K562 (cell line): Measurements from ENCODE around the gene ARMC12. TPM values are rescaled to one million over a fixed set of nuclear protein-coding genes. Genes with fewer than 3 reads are reported as not detected.

ENCODE experiments used
- ATAC-seq: fragments of 200-7000 bp; cut with Tn5 transposase; 3 replicates; pipeline ENCODE4 v1.9.1; 2020; ENCODE audit warnings: moderate library complexity
- BruUV-seq: library from RNA; stranded (reverse); fragments of 400-500 nt; replicated peaks from 2 replicates; lab custom pipeline; 2021; lab: Mats Ljungman, UMichigan
- CTCF ChIA-PET: fragments of 300-600 bp; formaldehyde crosslinking; extraction: SDS; loops from one replicate; lab custom pipeline; 2021; ENCODE audit warnings: low intra/inter-chr PET ratio; lab: Yijun Ruan, JAX
- POLR2A ChIA-PET: fragments of 300-600, 350-650 bp; sonication (Branson Sonifier 250); formaldehyde crosslinking; extraction: SDS; loops from one replicate; lab custom pipeline; 2021; ENCODE audit warnings: antibody characterized with exemption, inconsistent platforms; lab: Yijun Ruan, JAX
- DNase-seq, 4 experiments: peaks; one replicate each; pipeline versions ENCODE4 v3.0.0 to v3.0.0-alpha.2; 2011 to 2018; ENCODE audit warnings: low spot score in 3 of 4, mixed read lengths in 3 of 4; ENCODE audit errors: extremely low read depth in 1 of 4
- FAIRE-seq: peaks from 2 replicates; lab custom pipeline; 2011; peaks lifted over from hg19 to GRCh38; lab: Jason Lieb, UNC
- H2AFZ ChIP-seq: 2 replicates; pipeline ENCODE4 v1.6.0; 2011; ENCODE audit warnings: low read depth, low read length, control low read depth, inconsistent platforms
- H3K27ac ChIP-seq: fragments of 200-600 bp; 3 replicates; pipeline ENCODE4 v1.8.0; 2011; ENCODE audit warnings: low read depth, mild to moderate bottlenecking, control low read depth, inconsistent platforms, low read length, moderate library complexity, mixed read lengths; ENCODE audit errors: extremely low read depth
- H3K27me3 ChIP-seq, 2 experiments: fragments of 300-600 bp in 1 of 2; 2 replicates in 1 of 2; 3 replicates in 1 of 2; pipeline versions ENCODE4 v1.6.0 to v1.8.0; 2011; ENCODE audit warnings: inconsistent platforms in 2 of 2, low read length in 2 of 2, mild to moderate bottlenecking in 1 of 2, mixed read lengths in 1 of 2, moderate library complexity in 1 of 2; ENCODE audit not compliant: control insufficient read depth in 2 of 2, insufficient read depth in 2 of 2
- H3K36me3 ChIP-seq: fragments of 300-600 bp; 3 replicates; pipeline ENCODE4 v1.8.0; 2011; ENCODE audit warnings: mild to moderate bottlenecking, low read length, inconsistent platforms; ENCODE audit not compliant: control insufficient read depth, insufficient read depth
- H3K4me1 ChIP-seq, 2 experiments: fragments of 200-600 bp in 1 of 2; replicated peaks in 1 of 2; 2 replicates in 1 of 2; 3 replicates in 1 of 2; pipeline versions ENCODE4 v1.5.1 to v1.8.0; 2011; ENCODE audit warnings: inconsistent platforms in 2 of 2, low read length in 2 of 2, mild to moderate bottlenecking in 1 of 2, mixed read lengths in 1 of 2, moderate library complexity in 1 of 2; ENCODE audit not compliant: control insufficient read depth in 2 of 2, insufficient read depth in 2 of 2
- H3K4me2 ChIP-seq: 2 replicates; pipeline ENCODE4 v1.6.1; 2011; ENCODE audit warnings: low read length, control low read depth, inconsistent platforms, mixed read lengths; ENCODE audit not compliant: insufficient read depth
- H3K4me3 ChIP-seq: fragments of 200-600 bp; sonication (generic), shearing (Covaris generic); 2 replicates; pipeline ENCODE4 v1.5.1; 2016; ENCODE audit warnings: control low read depth, inconsistent platforms
- H3K79me2 ChIP-seq: fragments of 200-600 bp; 3 replicates; pipeline ENCODE4 v1.8.0; 2011; ENCODE audit warnings: low read length, inconsistent platforms; ENCODE audit not compliant: control insufficient read depth, insufficient read depth
- H3K9ac ChIP-seq, 2 experiments: 2 replicates each; pipeline versions ENCODE4 v1.6.0 to v1.6.1; 2011; ENCODE audit warnings: low read depth in 2 of 2, low read length in 2 of 2, control low read depth in 1 of 2, inconsistent platforms in 1 of 2, mild to moderate bottlenecking in 1 of 2, mixed read lengths in 1 of 2; ENCODE audit not compliant: insufficient read depth in 1 of 2
- H3K9me1 ChIP-seq: one replicate; pipeline ENCODE4 v1.6.0; 2011; ENCODE audit warnings: inconsistent platforms, mild to moderate bottlenecking, low read length, moderate library complexity; ENCODE audit not compliant: control insufficient read depth, insufficient read depth
- H3K9me3 ChIP-seq: replicated peaks from 2 replicates; pipeline ENCODE4 v1.5.1; 2011; ENCODE audit warnings: low read depth, low read length, inconsistent platforms; ENCODE audit not compliant: control insufficient read depth, insufficient read depth
- H4K20me1 ChIP-seq: replicated peaks from 2 replicates; pipeline ENCODE4 v1.6.1; 2011; ENCODE audit warnings: low read length, inconsistent platforms, mixed read lengths; ENCODE audit not compliant: control insufficient read depth, insufficient read depth
- AFF1 ChIP-seq, 2 experiments: fragments of 450-650 bp; IDR thresholded peaks; 2 replicates each; pipeline ENCODE4 v1.6.1; 2018; ENCODE audit warnings: mild to moderate bottlenecking in 2 of 2, low read depth in 1 of 2; ENCODE audit not compliant: partially characterized antibody in 2 of 2
- CTBP1 ChIP-seq: fragments of 450-650 bp; IDR thresholded peaks from 2 replicates; pipeline ENCODE4 v1.6.1; 2016; ENCODE audit warnings: borderline replicate concordance
- FOXA3 ChIP-seq, 2 experiments: fragments of 450-650 bp in 1 of 2; sonication (generic) in 1 of 2; formaldehyde crosslinking; IDR thresholded peaks in 1 of 2; conservative IDR thresholded peaks in 1 of 2; 2 replicates each; pipeline versions ENCODE4 v1.4.0 to v1.8.0; 2020 to 2022; ENCODE audit warnings: mild to moderate bottlenecking in 2 of 2, missing genetic modification reagents in 1 of 2
- FOXJ3 ChIP-seq: sonication (generic); formaldehyde crosslinking; IDR thresholded peaks from 2 replicates; pipeline ENCODE4 v1.4.0; 2020; ENCODE audit warnings: mild to moderate bottlenecking, missing genetic modification reagents
- KLF16 ChIP-seq: IDR thresholded peaks from 2 replicates; pipeline ENCODE4 v1.6.1; 2016; ENCODE audit warnings: antibody characterized with exemption
- RAD21 ChIP-seq, 2 experiments: fragments of 250-450 bp in 1 of 2; fragments of 450-650 bp in 1 of 2; sonication (Bioruptor Pico) in 1 of 2; formaldehyde crosslinking in 1 of 2; IDR thresholded peaks in 1 of 2; conservative IDR thresholded peaks in 1 of 2; 2 replicates each; pipeline versions ENCODE4 v1.4.0 to v1.8.0; 2020 to 2022; ENCODE audit warnings: mild to moderate bottlenecking in 2 of 2, moderate library complexity in 1 of 2
- SRSF9 ChIP-seq: fragments of 200-400 bp; formaldehyde crosslinking; IDR thresholded peaks from 2 replicates; pipeline ENCODE4 v1.6.1; 2017; ENCODE audit warnings: low read depth, low read length, borderline replicate concordance
- WGBS: fragments of 100-300 bp; shearing (Covaris generic); methylation state at CpG from one replicate; pipeline ENCODE4 v1.1.6; 2016; ENCODE audit warnings: low coverage, mixed read lengths; ENCODE audit not compliant: insufficient coverage; ENCODE audit errors: missing lambda C conversion rate; 5-methylcytosine and 5-hydroxymethylcytosine counted together
- in situ Hi-C: fragments of 300-500 bp; cut with MboI; formaldehyde crosslinking; loops from 4 replicates; pipeline ENCODE4 v1.15.0; 2018; ENCODE audit warnings: inconsistent platforms, mixed read lengths
- intact Hi-C: fragments of 100-400 bp; cut with micrococcal nuclease; formaldehyde crosslinking; loops from 2 replicates; pipeline ENCODE4 v1.14.2; 2022
- polyA plus RNA-seq, 8 experiments: library from polyadenylated mRNA; depleted of rRNA in 4 of 8; stranded (reverse) in 5 of 8; unstranded in 3 of 8; fragments of >200 nt; fragmentation: Nextera tagmentation in 2 of 8; fragmentation: Illumina TruSeq in 1 of 8; extraction: Ambion mirVana in 2 of 8; extraction: Trizol in 1 of 8; gene quantifications; 2 replicates each; pipeline versions ENCODE4 v1.2.1 to v1.2.3, GENCODE V29; 2011 to 2014; ENCODE audit warnings: inconsistent platforms in 1 of 8, missing spikeins in 1 of 8
- total RNA-seq, 7 experiments: library from RNA; depleted of rRNA in 6 of 7; stranded (reverse); fragments of >200 nt in 6 of 7; fragmentation: Illumina TruSeq in 2 of 7; extraction: Trizol in 2 of 7; gene quantifications; 2 replicates each; pipeline versions ENCODE4 v1.2.1 to v1.2.3, GENCODE V29; 2011 to 2021; ENCODE audit warnings: low replicate concordance in 1 of 7
- TF ChIP-seq, protein P1 (sequence below): fragments of 450-650 bp; IDR thresholded peaks from 2 replicates; pipeline ENCODE4 v1.6.1; 2018; ENCODE audit not compliant: partially characterized antibody
- TF ChIP-seq, protein P2 (sequence below): fragments of 450-650 bp; conservative IDR thresholded peaks from 2 replicates; pipeline ENCODE4 v1.6.1; 2016; ENCODE audit warnings: missing genetic modification characterization, low read depth, mild to moderate bottlenecking, control low read depth, missing compliant biosample characterization
- TF ChIP-seq, protein P3 (sequence below): sonication (generic); formaldehyde crosslinking; IDR thresholded peaks from 2 replicates; pipeline ENCODE4 v1.8.0; 2023; ENCODE audit warnings: mild to moderate bottlenecking, missing genetic modification reagents

The ARMC12 gene
- total and polyA plus RNA-seq, 9 of the 15 experiments (the other 6 are each of a cell fraction or from before 2014, with no cell fraction given), result 0.09 to 0.58 (median 0.31) TPM; not detected in 3

DNA sequence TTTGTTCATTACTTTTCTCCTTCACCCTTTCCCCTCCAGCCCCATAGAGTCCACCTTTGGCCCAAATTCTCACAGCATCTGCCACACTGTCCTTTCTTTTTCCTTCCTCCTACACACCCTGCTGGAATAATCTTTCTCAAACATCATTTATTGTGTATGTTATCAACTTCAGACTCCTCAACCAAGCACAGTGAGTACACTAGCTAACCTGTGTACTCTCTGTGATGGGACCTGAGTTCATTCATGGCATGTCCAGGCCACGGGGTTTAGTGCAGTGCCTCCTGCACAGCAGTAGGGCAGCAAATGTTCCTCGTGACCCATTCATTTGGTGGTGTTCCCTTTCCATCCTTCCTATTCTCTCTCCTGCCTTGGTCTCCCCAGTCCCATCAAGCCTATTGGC lies 7.1 kb upstream of the ARMC12 start:
- POLR2A ChIA-PET, result interaction anchor here (1.0 kb wide), 1 partner anchor 469 kb away, joined by 3 read pairs; no protein-coding TSS in a partner anchor
- no peak overlapping the region for H3K4me2 ChIP-seq
- TF ChIP-seq KLF16 (no peak), CTBP1 (no peak), RAD21 (CRISPR knock-in tag; conservative IDR thresholded peaks at IDR 0.05 in 1 of 2, IDR thresholded peaks at IDR 0.05 in 1 of 2) (no peak), FOXJ3 (CRISPR knock-in tag) (no peak), FOXA3 (CRISPR knock-in tag; conservative IDR thresholded peaks at IDR 0.05 in 1 of 2, IDR thresholded peaks at IDR 0.05 in 1 of 2) (no peak), AFF1 (IDR thresholded peaks at IDR 0.05; ENCODE audit: low read depth in 1 of 2, partially characterized antibody in 2 of 2) (peak in 1 of 2 experiments; percentile 26), SRSF9 (no peak)
- TF ChIP-seq, protein P1, sequence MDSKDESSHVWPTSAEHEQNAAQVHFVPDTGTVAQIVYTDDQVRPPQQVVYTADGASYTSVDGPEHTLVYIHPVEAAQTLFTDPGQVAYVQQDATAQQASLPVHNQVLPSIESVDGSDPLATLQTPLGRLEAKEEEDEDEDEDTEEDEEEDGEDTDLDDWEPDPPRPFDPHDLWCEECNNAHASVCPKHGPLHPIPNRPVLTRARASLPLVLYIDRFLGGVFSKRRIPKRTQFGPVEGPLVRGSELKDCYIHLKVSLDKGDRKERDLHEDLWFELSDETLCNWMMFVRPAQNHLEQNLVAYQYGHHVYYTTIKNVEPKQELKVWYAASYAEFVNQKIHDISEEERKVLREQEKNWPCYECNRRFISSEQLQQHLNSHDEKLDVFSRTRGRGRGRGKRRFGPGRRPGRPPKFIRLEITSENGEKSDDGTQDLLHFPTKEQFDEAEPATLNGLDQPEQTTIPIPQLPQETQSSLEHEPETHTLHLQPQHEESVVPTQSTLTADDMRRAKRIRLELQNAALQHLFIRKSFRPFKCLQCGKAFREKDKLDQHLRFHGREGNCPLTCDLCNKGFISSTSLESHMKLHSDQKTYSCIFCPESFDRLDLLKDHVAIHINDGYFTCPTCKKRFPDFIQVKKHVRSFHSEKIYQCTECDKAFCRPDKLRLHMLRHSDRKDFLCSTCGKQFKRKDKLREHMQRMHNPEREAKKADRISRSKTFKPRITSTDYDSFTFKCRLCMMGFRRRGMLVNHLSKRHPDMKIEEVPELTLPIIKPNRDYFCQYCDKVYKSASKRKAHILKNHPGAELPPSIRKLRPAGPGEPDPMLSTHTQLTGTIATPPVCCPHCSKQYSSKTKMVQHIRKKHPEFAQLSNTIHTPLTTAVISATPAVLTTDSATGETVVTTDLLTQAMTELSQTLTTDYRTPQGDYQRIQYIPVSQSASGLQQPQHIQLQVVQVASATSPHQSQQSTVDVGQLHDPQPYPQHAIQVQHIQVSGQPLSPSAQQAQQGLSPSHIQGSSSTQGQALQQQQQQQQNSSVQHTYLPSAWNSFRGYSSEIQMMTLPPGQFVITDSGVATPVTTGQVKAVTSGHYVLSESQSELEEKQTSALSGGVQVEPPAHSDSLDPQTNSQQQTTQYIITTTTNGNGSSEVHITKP, result no peak
- TF ChIP-seq, protein P2, sequence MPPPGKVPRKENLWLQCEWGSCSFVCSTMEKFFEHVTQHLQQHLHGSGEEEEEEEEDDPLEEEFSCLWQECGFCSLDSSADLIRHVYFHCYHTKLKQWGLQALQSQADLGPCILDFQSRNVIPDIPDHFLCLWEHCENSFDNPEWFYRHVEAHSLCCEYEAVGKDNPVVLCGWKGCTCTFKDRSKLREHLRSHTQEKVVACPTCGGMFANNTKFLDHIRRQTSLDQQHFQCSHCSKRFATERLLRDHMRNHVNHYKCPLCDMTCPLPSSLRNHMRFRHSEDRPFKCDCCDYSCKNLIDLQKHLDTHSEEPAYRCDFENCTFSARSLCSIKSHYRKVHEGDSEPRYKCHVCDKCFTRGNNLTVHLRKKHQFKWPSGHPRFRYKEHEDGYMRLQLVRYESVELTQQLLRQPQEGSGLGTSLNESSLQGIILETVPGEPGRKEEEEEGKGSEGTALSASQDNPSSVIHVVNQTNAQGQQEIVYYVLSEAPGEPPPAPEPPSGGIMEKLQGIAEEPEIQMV (tag), result 0 out of 2 replicates have a peak, but pooled peaks have one; percentile 21
- TF ChIP-seq, protein P3, sequence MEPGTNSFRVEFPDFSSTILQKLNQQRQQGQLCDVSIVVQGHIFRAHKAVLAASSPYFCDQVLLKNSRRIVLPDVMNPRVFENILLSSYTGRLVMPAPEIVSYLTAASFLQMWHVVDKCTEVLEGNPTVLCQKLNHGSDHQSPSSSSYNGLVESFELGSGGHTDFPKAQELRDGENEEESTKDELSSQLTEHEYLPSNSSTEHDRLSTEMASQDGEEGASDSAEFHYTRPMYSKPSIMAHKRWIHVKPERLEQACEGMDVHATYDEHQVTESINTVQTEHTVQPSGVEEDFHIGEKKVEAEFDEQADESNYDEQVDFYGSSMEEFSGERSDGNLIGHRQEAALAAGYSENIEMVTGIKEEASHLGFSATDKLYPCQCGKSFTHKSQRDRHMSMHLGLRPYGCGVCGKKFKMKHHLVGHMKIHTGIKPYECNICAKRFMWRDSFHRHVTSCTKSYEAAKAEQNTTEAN (CRISPR knock-in tag), result no peak

More for the DNA sequence above, 7.1 kb upstream of the ARMC12 start:
- no peaks in the 10 kb centered on the region; the same call in 2 of the 3 replicates for H3K79me2 ChIP-seq
- no peak for DNase-seq
- H3K9me3 ChIP-seq, result no peaks in the 10 kb centered on the region
- intact Hi-C loops, result loop anchor here (10.0 kb wide), 1 partner anchor 365 kb away; no protein-coding TSS in a partner anchor
- H4K20me1 ChIP-seq, result no peaks in the 10 kb centered on the region
- peak overlapping the region; percentile 38; the same call in 1 of the 3 replicates for H3K27ac ChIP-seq
- no peaks in the 10 kb centered on the region for H3K36me3 ChIP-seq
- 44% methylated on average over 2 of the region's 2 CpGs for WGBS
- no peak overlapping the region for H3K4me3 ChIP-seq
- H2AFZ ChIP-seq, result peak overlapping the region; percentile 56
- no peaks in the 10 kb centered on the region for H3K27me3 ChIP-seq
- no peak for FAIRE-seq
- no TSS peak for BruUV-seq
- CTCF ChIA-PET, result no interaction called here
- H3K9me1 ChIP-seq, result no peaks in the 10 kb centered on the region
- ATAC-seq, result no peak
- peak overlapping the region; percentile 26 to 79; a peak in 1 of 4 replicates for H3K9ac ChIP-seq
- in situ Hi-C loops, result no loop called here
- H3K4me1 ChIP-seq, result peaks cover 64 to 81% of the 10 kb centered on the region in 2 experiments
